NB4 (cell line): ENCODE measurements around the gene ENTPD1.
"Not testable (repeated sequence)": the region's sequence is repeated elsewhere in the genome, so short reads cannot be mapped to it uniquely, and the experiment has no call there.

Experiments
- DNase-seq: peaks from one replicate; pipeline ENCODE4 v3.0.0; 2010; ENCODE audit warnings: low read depth
- H3K4me3 ChIP-seq: one replicate; pipeline ENCODE4 v1.5.1; 2011; ENCODE audit warnings: mild to moderate bottlenecking, low read depth, low read length, moderate library complexity
- MYC ChIP-seq: IDR thresholded peaks from 2 replicates; pipeline ENCODE4 v1.6.1; 2011; ENCODE audit warnings: low read depth, low read length
- POLR2A ChIP-seq: IDR thresholded peaks from 2 replicates; pipeline ENCODE4 v1.6.1; 2011; ENCODE audit warnings: mild to moderate bottlenecking; ENCODE audit not compliant: insufficient read length; ENCODE audit errors: extremely low read depth
- TF ChIP-seq, protein P1 (sequence below): IDR thresholded peaks from one replicate; pipeline ENCODE4 v1.5.1; 2012; ENCODE audit warnings: low read depth, low read length
- TF ChIP-seq, protein P2 (sequence below): IDR thresholded peaks from 2 replicates; pipeline ENCODE4 v1.6.1; 2011; ENCODE audit warnings: low read depth, low read length

ENTPD1 gene

DNA sequence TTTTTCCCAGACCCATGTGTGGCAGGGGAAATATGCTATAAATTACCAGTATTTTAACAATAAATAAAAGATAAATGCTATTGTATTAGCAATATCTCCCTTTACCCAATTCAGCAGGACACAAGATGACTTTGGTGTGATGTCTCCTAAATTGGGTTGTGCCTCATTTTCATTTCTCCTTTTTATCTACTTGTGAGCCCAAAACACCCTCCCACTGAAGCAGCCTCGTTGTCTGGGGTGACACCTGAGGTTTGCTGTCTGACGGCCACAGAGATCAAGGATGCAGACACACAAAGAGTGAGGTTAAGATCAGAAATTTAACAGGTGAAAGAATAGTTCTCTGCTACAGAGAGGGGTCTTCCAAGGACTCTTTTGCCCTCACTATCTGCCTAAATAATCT, 124.7 kb downstream of the ENTPD1 start:
- no peak for DNase-seq
- no peak for TF ChIP-seq POLR2A
- TF ChIP-seq, protein P1, sequence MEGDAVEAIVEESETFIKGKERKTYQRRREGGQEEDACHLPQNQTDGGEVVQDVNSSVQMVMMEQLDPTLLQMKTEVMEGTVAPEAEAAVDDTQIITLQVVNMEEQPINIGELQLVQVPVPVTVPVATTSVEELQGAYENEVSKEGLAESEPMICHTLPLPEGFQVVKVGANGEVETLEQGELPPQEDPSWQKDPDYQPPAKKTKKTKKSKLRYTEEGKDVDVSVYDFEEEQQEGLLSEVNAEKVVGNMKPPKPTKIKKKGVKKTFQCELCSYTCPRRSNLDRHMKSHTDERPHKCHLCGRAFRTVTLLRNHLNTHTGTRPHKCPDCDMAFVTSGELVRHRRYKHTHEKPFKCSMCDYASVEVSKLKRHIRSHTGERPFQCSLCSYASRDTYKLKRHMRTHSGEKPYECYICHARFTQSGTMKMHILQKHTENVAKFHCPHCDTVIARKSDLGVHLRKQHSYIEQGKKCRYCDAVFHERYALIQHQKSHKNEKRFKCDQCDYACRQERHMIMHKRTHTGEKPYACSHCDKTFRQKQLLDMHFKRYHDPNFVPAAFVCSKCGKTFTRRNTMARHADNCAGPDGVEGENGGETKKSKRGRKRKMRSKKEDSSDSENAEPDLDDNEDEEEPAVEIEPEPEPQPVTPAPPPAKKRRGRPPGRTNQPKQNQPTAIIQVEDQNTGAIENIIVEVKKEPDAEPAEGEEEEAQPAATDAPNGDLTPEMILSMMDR = no peak
- TF ChIP-seq, protein P2, sequence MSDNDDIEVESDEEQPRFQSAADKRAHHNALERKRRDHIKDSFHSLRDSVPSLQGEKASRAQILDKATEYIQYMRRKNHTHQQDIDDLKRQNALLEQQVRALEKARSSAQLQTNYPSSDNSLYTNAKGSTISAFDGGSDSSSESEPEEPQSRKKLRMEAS = no peak
- TF ChIP-seq MYC = no peak
- no peak overlapping the region for H3K4me3 ChIP-seq

GRCh38 chr10:95881316-95881715, 125.4 kb downstream of the ENTPD1 start:
- no peak for DNase-seq
- TF ChIP-seq, protein P1 = no peak
- no peak for TF ChIP-seq POLR2A
- TF ChIP-seq, protein P2 = no peak
- TF ChIP-seq MYC = no peak
- H3K4me3 ChIP-seq = no peak overlapping the region

GRCh38 chr10:95889830-95890229, 133.9 kb downstream of the ENTPD1 start:
- H3K4me3 ChIP-seq = no peak overlapping the region
- TF ChIP-seq MYC = no peak
- DNase-seq = no peak

DNA sequence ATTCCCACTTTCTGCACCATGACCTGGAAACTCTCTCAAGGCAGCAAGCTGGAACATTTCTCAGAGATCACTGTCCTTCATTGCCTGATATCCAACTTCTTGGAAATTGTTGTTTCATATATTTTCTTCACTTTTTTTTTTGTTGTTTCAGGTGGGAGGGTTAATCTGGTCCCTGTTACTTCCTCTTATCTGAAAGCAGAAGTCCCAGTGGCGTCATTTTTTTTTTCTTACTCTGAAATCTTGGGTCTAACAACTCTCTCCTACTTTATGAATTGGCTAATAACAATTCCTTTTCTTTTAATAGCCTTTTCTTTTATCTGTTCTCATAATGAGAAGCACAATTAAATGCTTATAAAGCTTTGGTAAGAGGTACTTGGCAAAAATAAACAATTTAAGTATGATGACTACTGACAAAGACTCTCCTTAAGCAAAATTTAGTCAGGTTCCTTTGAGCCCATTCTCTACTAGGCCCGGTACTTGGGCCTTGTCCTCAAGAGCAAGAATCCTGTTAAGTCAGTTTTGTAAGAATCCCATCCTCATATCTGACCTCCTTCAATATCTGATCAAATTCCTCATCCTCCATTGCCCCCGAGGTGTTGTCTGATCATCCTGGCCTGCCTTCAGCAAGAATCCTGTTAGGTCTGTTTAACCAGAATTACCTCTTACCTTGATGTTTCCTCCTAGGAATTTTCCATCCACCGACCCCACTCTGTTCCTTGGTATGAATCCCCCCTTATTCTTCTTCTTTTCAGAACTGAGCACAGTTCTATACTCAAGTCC, 140.3 kb downstream of the ENTPD1 start:
- H3K4me3 ChIP-seq = no peak overlapping the region
- TF ChIP-seq, protein P2 = no peak
- TF ChIP-seq MYC (no peak), POLR2A (no peak)
- TF ChIP-seq, protein P1 = no peak
- DNase-seq = peak; percentile 58

DNA sequence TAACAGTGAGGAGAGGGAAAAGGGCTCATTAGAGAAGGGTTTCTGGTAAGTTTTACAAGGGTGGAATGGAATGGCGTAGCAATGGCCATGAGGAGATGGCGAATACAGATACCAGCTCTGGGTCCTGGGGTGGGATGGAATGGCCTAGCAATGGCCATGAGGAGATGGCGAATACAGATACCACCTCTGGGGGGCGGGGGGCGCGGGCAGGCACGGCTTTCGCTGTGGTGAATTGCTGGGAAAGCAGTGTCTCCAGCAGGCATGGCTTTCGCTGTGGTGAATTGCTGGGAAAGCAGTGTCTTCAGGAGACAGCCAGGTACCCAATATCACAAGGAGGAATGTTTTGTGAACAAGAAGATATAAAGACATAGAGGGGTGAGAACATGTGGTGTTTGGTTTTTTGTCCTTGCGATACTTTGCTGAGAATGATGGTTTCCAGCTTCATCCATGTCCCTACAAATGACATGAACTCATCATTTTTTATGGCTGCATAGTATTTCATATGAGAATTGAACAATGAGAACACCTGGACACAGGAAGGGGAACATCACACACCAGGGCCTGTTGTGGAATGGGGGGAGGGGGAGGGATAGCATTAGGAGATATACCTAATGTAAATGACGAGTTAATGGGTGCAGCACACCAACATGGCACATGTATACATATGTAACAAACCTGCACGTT, 150.1 kb downstream of the ENTPD1 start:
- DNase-seq, H3K4me3 ChIP-seq: not testable (repeated sequence)

- peak; percentile 84 for DNase-seq
- TF ChIP-seq POLR2A = no peak
- peak; percentile 3; the same call in 1 of the 2 replicates for TF ChIP-seq MYC
- TF ChIP-seq, protein P1 = peak; percentile 17
- TF ChIP-seq, protein P2 = peak; percentile 11; the same call in 1 of the 2 replicates
- peak overlapping the region; percentile 87 for H3K4me3 ChIP-seq
These were observed 150.9 kb downstream of the ENTPD1 start for GRCh38 chr10:95906677-95907455.
